ENCODE data around the gene KCNQ1.

DNA sequence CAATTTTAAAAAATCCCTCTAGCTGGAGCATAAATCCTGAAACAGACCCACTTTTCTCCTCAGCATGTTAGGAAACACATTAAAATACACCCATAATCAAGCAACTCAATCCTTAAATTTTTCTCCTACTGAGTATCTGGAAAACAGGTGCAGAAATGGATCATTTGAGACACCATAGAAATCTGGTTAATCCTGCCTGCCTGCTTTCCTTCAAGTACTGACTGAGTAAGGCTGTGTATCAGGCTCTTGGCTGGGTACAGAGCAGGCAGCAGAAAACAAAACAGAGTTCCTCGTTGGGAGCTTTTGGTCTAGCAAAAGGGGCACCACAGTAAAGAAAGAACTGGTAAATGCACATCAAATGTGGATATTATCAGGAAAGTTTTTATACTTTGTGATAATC lies 253.1 kb downstream of the KCNQ1 start:
- TF ChIP-seq, protein P1, sequence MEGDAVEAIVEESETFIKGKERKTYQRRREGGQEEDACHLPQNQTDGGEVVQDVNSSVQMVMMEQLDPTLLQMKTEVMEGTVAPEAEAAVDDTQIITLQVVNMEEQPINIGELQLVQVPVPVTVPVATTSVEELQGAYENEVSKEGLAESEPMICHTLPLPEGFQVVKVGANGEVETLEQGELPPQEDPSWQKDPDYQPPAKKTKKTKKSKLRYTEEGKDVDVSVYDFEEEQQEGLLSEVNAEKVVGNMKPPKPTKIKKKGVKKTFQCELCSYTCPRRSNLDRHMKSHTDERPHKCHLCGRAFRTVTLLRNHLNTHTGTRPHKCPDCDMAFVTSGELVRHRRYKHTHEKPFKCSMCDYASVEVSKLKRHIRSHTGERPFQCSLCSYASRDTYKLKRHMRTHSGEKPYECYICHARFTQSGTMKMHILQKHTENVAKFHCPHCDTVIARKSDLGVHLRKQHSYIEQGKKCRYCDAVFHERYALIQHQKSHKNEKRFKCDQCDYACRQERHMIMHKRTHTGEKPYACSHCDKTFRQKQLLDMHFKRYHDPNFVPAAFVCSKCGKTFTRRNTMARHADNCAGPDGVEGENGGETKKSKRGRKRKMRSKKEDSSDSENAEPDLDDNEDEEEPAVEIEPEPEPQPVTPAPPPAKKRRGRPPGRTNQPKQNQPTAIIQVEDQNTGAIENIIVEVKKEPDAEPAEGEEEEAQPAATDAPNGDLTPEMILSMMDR (conservative IDR thresholded peaks at IDR 0.05) = no peak
- no peak for TF ChIP-seq EZH2 (IDR thresholded peaks at IDR 0.05; ENCODE audit: low read depth)
